H1 (cell line): ENCODE data around the gene TMEM204. TPM values are rescaled to one million over a fixed set of nuclear protein-coding genes. Genes with fewer than 3 reads are reported as not detected.

Experiments used
- CHD7 ChIP-seq: fragments of 300-600 bp; sonication (generic); IDR thresholded peaks from 2 replicates; pipeline ENCODE4 v1.7.1; 2012; ENCODE audit warnings: low read length, moderate library complexity, mild to moderate bottlenecking, inconsistent platforms; ENCODE audit not compliant: insufficient replicate concordance
- polyA plus RNA-seq, 7 experiments: library from polyadenylated mRNA; depleted of rRNA in 3 of 7; stranded (reverse) in 5 of 7; unstranded in 2 of 7; fragments of >200 nt in 5 of 7; fragments of 200-250 nt in 2 of 7; gene quantifications; 1 replicate in 5 of 7; 2 replicates in 1 of 7; 4 replicates in 1 of 7; pipeline versions ENCODE4 v1.2.1 to v1.2.3, GENCODE V29; 2011 to 2013; ENCODE audit warnings: missing spikeins in 2 of 7, mixed read lengths in 2 of 7
- total RNA-seq: library from RNA; stranded (reverse); fragmentation: NEBNext Ultra II Directional; extraction: Animal tissue kit (Norgen Biotek cat#: 25700); gene quantifications from 2 replicates; pipeline ENCODE4 v1.2.1, GENCODE V29; 2021

The TMEM204 gene
- total and polyA plus RNA-seq, 2 of the 8 experiments (the other 6 are each of a cell fraction or from before 2014, with no cell fraction given): not detected

GRCh38 chr16:1540556-1540855 lies 7.0 kb downstream of the TMEM204 start (continued):
- TF ChIP-seq CHD7: no peak
